ENCODE data around the gene MCF2L.

The MCF2L gene

DNA sequence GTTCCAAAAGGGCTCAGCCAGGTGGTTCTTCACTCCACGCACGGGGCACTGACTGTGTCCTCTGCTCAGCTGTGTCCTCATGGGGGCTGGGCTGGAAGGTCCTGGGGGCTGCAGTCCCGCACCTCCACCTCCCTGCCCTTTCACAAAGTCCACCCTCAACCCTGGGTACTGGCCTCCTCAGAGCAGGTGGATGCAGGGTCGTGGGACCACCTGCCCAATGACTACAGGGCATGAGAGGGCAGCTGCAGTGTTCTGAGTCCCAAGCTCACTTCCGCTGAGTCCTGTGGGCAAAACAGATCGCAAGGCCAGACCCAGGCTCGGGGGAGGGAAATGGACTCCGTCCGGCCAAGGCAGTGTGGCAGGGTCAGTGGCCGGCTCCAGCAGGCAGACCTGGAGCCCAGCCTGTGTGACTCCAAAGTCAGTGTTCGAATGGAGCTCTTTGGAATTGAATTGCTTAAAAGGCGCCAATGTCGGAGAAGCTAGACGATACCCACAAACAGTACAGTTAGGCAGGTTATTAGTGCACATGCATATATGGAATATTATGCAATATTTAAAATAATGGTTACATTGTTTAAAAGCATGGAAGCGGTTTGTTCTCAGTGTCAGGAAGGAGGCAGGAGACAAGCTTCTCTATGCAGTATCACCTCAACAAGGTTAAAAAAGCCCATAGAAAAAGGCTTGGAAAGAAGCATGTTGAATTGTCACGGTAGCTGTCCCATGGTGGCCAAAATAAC, 54.8 kb downstream of the MCF2L start:
- no peak overlapping the region for H3K4me3 ChIP-seq (ENCODE audit: low read depth, low read length)
- no peak for DNase-seq (ENCODE audit: low read depth, low spot score)
- in situ Hi-C loops (cut with HindIII; ENCODE audit: low sequenced_read_pairs), result no loop called here
- TF ChIP-seq, protein P1, sequence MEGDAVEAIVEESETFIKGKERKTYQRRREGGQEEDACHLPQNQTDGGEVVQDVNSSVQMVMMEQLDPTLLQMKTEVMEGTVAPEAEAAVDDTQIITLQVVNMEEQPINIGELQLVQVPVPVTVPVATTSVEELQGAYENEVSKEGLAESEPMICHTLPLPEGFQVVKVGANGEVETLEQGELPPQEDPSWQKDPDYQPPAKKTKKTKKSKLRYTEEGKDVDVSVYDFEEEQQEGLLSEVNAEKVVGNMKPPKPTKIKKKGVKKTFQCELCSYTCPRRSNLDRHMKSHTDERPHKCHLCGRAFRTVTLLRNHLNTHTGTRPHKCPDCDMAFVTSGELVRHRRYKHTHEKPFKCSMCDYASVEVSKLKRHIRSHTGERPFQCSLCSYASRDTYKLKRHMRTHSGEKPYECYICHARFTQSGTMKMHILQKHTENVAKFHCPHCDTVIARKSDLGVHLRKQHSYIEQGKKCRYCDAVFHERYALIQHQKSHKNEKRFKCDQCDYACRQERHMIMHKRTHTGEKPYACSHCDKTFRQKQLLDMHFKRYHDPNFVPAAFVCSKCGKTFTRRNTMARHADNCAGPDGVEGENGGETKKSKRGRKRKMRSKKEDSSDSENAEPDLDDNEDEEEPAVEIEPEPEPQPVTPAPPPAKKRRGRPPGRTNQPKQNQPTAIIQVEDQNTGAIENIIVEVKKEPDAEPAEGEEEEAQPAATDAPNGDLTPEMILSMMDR (IDR thresholded peaks at IDR 0.05; ENCODE audit: low read depth, low read length), result no peak

DNA sequence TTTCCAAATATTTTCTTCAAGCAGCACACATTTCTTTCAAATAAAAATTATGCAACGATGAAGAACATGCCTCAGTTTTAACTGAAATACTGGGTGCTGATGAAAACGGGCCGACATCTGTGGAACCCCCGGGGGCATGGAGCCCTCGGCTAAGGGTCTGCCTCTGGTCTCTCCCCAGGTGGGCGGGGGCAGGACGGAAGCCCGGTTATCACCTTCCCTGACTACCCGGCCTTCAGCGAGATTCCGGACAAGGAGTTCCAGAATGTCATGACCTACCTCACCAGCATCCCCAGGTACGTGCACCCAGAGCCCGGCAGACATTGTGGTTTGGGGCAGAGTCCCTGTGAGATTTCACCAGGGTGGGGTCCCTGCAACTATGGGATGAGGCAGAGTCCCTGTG, 55.5 kb downstream of the MCF2L start:
- TF ChIP-seq, protein P1 (IDR thresholded peaks at IDR 0.05; ENCODE audit: low read depth, low read length), result no peak
- H3K4me3 ChIP-seq (ENCODE audit: low read depth, low read length), result no peak overlapping the region
- in situ Hi-C loops (cut with HindIII; ENCODE audit: low sequenced_read_pairs), result no loop called here
- no peak for DNase-seq (ENCODE audit: low read depth, low spot score)

- DNase-seq (ENCODE audit: low read depth, low spot score), result no peak
- no peak overlapping the region for H3K4me3 ChIP-seq (ENCODE audit: low read depth, low read length)
- in situ Hi-C loops (cut with HindIII; ENCODE audit: low sequenced_read_pairs), result no loop called here
- TF ChIP-seq, protein P1 (IDR thresholded peaks at IDR 0.05; ENCODE audit: low read depth, low read length), result no peak
Measured at GRCh38 chr13:113026391-113026910, 57.4 kb downstream of the MCF2L start.

DNA sequence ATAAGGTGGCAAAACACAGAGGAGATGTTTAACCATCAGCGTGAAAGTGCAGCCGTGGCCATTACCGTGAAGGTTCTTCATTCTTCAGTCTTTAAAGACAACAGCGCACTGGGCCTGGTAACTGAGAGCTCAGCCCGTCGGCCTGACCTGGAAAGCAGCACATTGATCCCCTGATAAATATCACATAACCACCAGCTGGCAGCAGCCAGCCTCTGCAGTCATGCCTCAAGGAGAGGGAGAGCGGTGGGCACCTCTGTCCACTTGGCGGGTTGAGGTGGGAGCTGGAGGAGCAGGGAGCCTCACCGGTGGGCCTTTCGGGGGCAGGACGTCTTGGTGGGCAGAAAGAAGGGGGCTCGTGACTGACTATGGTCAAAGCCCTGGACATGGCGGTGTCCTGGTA, 58.1 kb downstream of the MCF2L start:
- TF ChIP-seq, protein P1 (IDR thresholded peaks at IDR 0.05; ENCODE audit: low read depth, low read length), result no peak
- H3K4me3 ChIP-seq (ENCODE audit: low read depth, low read length), result no peak overlapping the region
- in situ Hi-C loops (cut with HindIII; ENCODE audit: low sequenced_read_pairs), result no loop called here
- no peak for DNase-seq (ENCODE audit: low read depth, low spot score)

- TF ChIP-seq, protein P1 (IDR thresholded peaks at IDR 0.05; ENCODE audit: low read depth, low read length), result no peak
- H3K4me3 ChIP-seq (ENCODE audit: low read depth, low read length), result no peak overlapping the region
- in situ Hi-C loops (cut with HindIII; ENCODE audit: low sequenced_read_pairs), result no loop called here
- no peak for DNase-seq (ENCODE audit: low read depth, low spot score)
Measured at GRCh38 chr13:113027566-113027965, 58.6 kb downstream of the MCF2L start.

GRCh38 chr13:113028336-113029060, 59.5 kb downstream of the MCF2L start:
- in situ Hi-C loops (cut with HindIII; ENCODE audit: low sequenced_read_pairs), result no loop called here
- no peak overlapping the region for H3K4me3 ChIP-seq (ENCODE audit: low read depth, low read length)
- DNase-seq (ENCODE audit: low read depth, low spot score), result no peak
- TF ChIP-seq, protein P1 (IDR thresholded peaks at IDR 0.05; ENCODE audit: low read depth, low read length), result no peak

Measured in astrocyte of the spinal cord (primary cell).